GM23248 (cell line): ENCODE measurements around the gene ABHD1.

ENCODE experiments used
- EZH2 ChIP-seq: fragments of 200-600 bp; sonication (generic); IDR thresholded peaks from 2 replicates; pipeline ENCODE4 v1.6.1; 2018; ENCODE audit warnings: antibody characterized with exemption, mild to moderate bottlenecking; ENCODE audit not compliant: insufficient read depth, poor library complexity, severe bottlenecking
- EZH2phosphoT487 ChIP-seq: fragments of 200-600 bp; sonication (generic); IDR thresholded peaks from 2 replicates; pipeline ENCODE4 v1.6.1; 2018; ENCODE audit warnings: antibody characterized with exemption, moderate library complexity, mild to moderate bottlenecking, low read depth; ENCODE audit not compliant: insufficient read depth

- TF ChIP-seq EZH2 (no peak), EZH2phosphoT487 (no peak)
Measured at GRCh38 chr2:27126252-27126710, 2.7 kb downstream of the ABHD1 start.
